NAMALWA (cell line): ENCODE data around the gene ROR2.
"Not testable (repeated sequence)": the region's sequence is repeated elsewhere in the genome, so short reads cannot be mapped to it uniquely, and the experiment has no call there.

Experiments used
- DNase-seq: peaks from one replicate; pipeline ENCODE4 v3.0.0-alpha.2; 2015; ENCODE audit warnings: low spot score

Gene ROR2

GRCh38 chr9:91817106-91817492, 132.9 kb downstream of the ROR2 start:
- DNase-seq = no peak

DNA sequence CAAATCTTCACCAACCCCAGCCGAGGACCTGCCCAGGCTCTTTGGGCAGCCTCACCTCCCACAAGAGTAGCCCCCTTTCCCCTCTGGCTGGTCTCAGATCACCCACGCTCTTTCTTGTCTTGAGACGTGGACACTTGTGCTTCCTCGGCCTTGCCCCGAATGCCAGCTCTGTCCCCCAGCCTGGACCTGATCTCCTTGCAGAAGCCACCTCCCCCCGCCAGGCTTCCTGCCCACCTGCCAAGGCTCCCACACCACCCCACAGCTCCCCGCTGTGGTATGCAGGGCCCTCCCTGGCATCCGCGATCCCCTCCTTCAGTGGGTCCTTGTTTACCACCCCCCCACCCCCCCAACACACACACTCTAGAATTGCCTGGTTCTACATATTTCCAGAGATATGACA, 133.7 kb downstream of the ROR2 start:
- no peak for DNase-seq

DNA sequence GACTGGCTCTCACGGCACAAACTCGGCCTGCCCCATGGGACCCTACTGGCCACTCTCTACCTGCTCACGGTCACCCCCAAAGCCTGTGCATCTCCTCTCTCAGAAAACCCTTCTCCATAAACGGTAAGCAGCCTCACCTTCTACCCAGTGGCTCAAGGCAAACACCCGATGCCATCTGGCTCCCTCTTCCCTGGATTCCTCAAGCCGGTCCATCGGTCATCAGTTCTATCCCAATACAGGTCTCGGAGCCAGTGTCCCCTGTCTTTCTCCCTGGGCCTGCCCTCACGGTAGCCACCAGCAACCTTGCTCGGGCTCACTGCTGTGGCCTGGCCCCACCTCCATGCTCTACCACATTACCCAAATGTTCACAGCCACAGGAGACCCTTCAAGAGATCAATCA, 134.1 kb downstream of the ROR2 start:
- DNase-seq = no peak

GRCh38 chr9:91814753-91815152, 135.3 kb downstream of the ROR2 start:
- no peak for DNase-seq

- DNase-seq = no peak
Measured at GRCh38 chr9:91814201-91814600, 135.8 kb downstream of the ROR2 start.

GRCh38 chr9:91813176-91813795, 136.7 kb downstream of the ROR2 start:
- DNase-seq = no peak

- no peak for DNase-seq
Measured at GRCh38 chr9:91812191-91812590, 137.8 kb downstream of the ROR2 start.

DNA sequence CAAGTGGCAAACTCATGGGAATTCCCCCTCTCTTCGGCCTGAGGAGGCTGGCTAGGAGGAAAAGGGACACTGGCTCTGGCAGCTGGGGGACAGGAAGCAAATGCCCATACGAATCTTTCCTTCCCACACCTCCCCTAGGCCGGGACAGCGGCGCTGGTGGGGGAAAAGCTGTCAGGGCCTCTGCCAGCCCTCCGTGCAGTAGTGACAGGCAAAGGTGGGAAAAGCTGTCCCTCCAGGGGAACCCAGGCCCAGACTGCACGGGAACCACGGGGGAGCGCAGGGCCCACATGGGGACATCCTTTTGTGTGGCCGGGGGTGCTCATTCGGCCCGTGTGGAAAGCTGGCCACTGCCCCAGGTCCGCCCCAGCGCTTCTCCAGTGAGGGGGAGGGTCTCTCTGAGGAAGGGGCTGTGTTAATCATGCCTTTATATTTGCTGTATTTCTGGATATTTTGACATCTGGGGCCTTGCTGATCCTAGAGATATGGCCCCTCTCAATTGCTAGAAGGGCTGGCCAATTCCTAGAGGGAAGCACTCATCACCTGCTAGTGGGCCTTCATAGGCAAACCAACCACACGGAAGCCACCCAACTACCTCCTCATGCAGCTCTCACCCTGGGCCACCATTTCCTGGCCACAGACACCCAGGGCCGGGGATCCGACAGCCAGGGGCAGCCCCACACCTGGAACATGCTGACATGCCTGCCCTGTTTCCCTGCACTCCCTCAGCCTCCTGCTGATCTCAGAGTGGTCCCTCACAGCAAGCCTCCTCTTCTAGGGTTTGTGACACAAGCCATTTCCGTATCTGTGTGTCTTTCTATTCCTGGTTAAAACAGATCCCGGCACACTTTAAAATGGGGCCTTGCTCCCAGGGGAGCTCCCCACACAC, 138.8 kb downstream of the ROR2 start:
- no peak for DNase-seq

GRCh38 chr9:91810286-91810905, 139.6 kb downstream of the ROR2 start:
- DNase-seq = no peak

DNA sequence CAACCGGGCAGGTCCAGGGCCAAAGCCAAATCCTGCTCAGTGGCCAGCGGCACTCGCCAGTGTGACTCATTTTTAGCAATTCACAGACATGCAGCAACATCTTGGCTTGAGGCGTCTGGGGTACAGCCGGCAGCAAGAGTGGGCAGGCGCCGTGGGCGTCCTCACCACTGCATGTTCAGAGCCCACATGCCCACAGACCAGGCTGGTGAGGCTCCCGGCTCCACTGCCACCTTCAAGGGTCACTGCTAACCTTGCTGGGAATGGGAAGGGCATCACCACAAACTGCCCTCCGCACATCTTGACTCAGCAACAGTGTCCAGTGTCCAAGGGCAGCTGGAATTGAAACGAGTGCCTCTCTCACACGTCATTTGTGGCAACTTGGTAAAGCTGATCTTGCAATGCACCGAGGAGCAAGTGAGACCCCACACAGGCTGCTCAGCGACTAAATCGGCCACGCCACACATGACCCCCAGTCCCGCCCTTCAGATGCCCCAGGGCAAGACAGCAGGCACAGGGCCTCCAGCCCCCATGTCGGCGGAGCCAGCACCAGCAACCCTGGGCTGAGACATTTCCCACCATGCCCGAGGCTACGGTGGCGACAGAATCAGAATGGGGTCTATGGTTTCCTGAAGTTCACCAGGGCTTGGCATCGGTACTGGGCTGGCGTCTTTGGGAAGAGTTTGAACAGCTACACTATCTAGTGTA, 140.3 kb downstream of the ROR2 start:
- no peak for DNase-seq

- no peak for DNase-seq
Measured at GRCh38 chr9:91807643-91808246, 142.3 kb downstream of the ROR2 start.

DNA sequence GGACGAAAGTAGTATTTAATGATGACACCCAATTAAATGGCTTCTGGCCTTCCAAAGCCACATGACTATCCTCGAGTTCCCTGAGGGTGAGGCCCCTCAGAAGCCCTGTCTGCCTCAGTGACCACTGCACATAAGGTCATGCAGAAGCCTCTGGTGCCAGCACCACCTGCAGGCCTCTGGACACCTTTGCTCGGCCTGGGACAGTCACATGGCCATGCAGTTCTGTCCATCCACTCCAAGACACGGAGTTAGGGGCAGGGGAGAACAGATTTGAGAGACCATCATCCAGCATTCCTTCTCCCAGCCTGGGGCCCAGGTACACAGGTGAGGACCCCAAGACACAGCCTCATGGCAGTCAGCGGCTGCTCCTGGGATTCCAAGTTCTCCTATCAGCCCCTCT, 145.0 kb downstream of the ROR2 start:
- no peak for DNase-seq

GRCh38 chr9:91803970-91804752, 145.9 kb downstream of the ROR2 start:
- DNase-seq = no peak

DNA sequence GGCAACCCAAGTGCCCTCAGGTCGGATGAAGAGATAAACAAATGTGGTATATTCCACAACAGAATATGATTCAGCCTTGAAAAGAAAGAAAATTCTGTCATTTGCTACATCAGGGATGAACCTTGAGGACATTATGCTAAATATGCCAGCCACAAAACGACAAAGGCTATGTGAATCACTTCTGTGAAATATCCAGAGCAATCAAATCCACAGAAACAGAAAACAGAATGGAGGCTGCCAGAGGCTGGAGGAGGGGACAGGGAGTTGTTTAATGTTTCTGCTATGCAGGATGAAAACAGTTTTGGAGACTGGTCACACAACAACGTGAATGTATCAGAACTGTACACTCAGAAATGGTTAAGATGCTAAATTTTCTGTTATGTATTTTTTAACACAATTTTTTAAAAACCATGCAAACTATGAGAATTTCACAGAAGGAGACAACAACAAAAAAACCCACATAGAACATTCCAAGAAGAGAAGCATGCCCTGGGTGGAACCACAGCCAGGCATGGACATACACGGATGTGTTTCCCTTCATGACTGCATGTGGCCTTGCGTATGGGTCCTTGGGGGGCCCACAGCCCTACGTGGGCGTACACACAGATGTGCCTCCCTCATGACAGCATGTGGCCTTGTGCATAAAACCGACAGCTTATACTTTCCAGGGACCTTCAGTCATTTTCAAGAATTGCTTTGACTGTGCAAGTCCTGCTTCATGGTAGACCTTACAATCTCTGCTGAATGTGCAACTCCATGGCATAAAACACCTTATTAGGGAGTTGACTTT, 146.7 kb downstream of the ROR2 start:
- no peak for DNase-seq

DNA sequence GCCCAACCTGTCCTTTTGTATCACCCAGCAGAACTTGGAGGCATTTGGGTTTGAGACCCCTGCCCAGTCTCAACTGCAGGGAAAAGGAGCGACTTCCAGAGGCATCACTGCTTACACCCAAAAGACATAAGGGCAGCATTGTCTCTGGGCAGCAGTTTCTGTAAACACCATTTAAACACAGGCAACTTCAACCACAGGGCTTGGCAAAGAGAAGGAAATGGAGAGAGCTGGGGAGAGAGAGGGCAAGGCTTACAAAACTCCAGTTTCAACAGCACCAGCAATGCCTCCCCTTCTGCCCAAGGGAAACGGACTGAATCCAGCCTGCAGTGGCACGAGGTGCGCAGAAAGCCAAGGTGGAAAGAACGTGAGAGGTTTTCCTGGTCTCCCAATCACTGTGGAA, 147.6 kb downstream of the ROR2 start:
- DNase-seq = no peak

DNA sequence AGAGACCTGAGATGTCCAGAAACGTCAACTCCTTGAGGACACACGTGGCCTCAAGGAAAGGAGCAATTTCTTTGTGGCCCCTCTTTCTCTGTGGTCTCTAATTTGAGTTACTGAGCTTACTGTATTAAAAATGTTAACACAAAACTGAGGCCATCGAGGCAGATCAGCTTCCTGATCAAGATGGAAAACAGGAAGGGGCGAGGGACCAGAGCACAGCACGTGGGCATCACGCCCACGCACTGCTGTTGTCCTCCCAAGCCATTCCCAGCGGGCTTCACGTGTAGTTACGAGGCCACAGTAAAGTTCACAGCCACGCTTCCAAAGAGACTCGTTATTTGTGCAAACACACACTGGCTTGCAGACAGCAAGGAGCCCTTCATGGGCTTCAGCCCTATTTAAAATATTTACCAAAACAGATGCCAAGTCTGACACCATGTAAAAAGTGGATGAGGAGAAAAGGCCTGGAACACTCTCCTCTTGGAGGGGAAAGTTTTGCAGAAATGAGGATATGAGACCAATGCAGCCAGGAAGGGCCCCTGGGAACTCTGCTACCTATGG, 149.5 kb downstream of the ROR2 start:
- DNase-seq = no peak

DNA sequence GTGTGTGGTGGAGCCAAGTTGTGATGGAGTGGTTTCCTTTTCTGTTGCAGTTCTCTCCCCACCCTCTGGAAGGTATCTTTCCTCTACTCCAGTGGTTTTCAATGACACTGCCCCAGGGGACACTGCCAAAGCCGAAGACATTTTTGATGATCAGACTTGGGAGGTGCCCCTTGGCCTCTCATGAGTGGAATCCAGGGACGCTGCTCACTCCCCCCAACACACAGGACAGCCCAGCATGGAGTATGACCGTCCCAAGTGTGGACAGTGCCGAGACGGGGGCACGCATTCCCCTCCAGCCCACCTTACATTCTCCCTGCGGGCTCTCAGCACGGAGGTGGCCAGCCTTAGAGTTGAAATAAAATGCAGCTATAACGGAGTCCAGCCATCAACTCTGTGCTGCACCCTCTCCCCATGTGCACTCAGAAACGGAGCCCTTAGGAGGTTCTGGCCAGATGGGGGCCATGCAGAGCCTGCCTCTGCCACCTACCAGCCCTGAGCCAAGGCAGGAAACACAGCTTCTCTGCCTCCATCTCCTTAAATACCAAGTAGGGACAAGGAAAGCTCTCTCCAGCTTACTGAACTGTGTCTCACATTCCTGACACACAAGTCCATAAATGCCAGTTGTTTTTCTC, 150.8 kb downstream of the ROR2 start:
- DNase-seq = no peak

DNA sequence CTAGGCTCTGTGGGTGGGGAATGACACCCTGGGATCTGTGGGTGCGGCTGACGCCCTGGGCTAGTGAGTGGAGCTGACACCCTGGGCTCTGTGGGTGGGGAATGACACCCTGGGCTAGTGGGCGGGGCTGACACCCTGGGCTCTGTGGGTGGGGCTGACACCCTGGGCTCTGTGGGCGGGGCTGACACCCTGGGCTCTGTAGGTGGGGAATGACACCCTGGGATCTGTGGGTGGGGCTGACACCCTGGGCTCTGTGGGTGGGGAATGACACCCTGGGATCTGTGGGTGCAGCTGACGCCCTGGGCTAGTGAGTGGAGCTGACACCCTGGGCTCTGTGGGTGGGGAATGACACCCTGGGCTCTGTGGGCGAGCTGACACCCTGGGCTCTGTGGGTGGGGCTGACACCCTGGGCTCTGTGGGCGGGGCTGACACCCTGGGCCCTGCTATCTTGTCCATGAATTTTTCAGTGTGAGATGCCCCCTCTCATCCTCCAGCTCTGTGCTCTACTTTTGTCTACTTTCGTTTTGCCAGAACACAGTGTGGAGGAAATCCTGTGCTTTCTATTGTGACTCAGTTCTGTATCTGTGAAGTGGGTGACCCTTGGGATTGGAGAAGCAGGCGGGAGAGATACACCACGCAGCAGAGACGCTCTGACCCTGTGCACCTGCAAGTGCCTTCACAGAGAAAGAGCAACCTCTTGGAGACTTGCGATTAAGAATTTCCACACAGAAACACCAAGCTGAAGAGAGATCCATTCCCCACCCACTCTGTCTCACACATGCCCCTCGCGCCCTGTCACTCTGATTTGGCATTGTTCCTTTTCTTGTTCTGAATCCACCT, 151.5 kb downstream of the ROR2 start:
- DNase-seq = peak; percentile 21

GRCh38 chr9:91797517-91797916, 152.5 kb downstream of the ROR2 start:
- DNase-seq = not testable (repeated sequence)
